Measurements from ENCODE around the gene TTC9B.

The TTC9B gene

GRCh38 chr19:40192758-40193586 is 25.2 kb downstream of the TTC9B start:
- peak overlapping the region; percentile 85 for H3K4me3 ChIP-seq (replicated peaks; ENCODE audit: low read depth, low read length)
- TF ChIP-seq, protein P1, sequence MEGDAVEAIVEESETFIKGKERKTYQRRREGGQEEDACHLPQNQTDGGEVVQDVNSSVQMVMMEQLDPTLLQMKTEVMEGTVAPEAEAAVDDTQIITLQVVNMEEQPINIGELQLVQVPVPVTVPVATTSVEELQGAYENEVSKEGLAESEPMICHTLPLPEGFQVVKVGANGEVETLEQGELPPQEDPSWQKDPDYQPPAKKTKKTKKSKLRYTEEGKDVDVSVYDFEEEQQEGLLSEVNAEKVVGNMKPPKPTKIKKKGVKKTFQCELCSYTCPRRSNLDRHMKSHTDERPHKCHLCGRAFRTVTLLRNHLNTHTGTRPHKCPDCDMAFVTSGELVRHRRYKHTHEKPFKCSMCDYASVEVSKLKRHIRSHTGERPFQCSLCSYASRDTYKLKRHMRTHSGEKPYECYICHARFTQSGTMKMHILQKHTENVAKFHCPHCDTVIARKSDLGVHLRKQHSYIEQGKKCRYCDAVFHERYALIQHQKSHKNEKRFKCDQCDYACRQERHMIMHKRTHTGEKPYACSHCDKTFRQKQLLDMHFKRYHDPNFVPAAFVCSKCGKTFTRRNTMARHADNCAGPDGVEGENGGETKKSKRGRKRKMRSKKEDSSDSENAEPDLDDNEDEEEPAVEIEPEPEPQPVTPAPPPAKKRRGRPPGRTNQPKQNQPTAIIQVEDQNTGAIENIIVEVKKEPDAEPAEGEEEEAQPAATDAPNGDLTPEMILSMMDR (IDR thresholded peaks at IDR 0.05; ENCODE audit: low read depth, low read length, missing control alignments) = no peak
- DNase-seq (ENCODE audit: extremely low read depth, low read depth) = no peak

GRCh38 chr19:40191836-40192646 is 26.1 kb downstream of the TTC9B start:
- no peak for DNase-seq (ENCODE audit: extremely low read depth, low read depth)
- peak overlapping the region; percentile 85 for H3K4me3 ChIP-seq (replicated peaks; ENCODE audit: low read depth, low read length)
- TF ChIP-seq, protein P1 (IDR thresholded peaks at IDR 0.05; ENCODE audit: low read depth, low read length, missing control alignments) = no peak

DNA sequence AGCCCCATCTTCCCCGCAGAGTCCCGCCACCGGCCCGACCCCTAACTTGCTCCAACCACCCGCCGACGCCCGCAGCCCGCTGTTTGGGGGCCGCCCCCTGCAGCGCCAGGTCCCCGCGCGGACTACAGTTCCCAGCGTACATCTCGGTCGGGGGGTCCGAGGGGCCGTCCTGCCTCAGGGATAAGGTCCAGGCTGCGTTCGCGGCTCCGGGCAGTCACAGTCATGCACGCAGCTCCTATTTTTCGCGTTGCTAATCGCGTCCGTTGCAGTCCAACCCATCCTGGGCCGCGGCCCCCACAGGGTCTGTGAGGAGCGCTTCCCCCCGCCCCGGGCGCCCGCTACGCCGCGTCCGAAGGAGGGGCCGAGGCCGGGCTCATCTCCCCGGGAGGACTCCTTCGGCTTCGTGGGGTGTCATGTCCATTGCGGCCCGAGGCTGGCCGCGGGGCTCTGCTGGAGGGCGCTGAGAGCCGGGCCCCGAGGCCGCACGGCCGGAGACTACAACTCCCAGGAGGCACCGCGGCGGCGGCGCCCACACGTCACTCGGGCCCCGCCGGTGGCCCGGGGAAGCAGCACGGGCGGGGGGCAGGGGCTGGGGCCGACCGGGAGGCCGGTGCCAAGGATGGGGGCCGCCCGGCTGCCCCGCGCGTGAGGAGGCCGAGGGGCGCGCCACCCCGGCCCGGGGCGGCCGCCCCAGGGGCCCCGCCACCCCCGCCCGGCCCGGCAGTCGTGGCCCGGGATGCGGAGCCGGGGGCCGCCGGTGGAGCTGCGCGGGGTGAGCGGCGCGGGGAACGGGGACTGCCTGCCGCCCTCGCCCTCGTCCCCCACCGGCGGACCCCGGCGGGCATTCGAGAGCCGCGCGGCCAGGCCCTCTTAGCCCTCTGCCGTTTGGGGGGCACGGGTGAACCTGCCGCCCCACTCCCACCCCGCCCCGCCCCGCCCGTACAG is 27.0 kb downstream of the TTC9B start, which contains the start of gene MAP3K10:
MAP3K10 (plus strand) TSS at position 536 of the 945 bp plus-strand sequence. CDS start 606 bp downstream, outside the sequence.
- TF ChIP-seq, protein P1 (IDR thresholded peaks at IDR 0.05; ENCODE audit: low read depth, low read length, missing control alignments) = no peak
- no peak for DNase-seq (ENCODE audit: extremely low read depth, low read depth)

GRCh38 chr19:40184273-40184672 is 33.9 kb downstream of the TTC9B start:
- DNase-seq (ENCODE audit: extremely low read depth, low read depth) = no peak
- TF ChIP-seq, protein P1 (IDR thresholded peaks at IDR 0.05; ENCODE audit: low read depth, low read length, missing control alignments) = no peak
- H3K4me3 ChIP-seq (replicated peaks; ENCODE audit: low read depth, low read length) = no peak overlapping the region

More for the DNA sequence above, 27.0 kb downstream of the TTC9B start, which contains the start of gene MAP3K10:
- peak within 1 kb of the TSS; percentile 85 for H3K4me3 ChIP-seq (replicated peaks; ENCODE audit: low read depth, low read length)

DNA sequence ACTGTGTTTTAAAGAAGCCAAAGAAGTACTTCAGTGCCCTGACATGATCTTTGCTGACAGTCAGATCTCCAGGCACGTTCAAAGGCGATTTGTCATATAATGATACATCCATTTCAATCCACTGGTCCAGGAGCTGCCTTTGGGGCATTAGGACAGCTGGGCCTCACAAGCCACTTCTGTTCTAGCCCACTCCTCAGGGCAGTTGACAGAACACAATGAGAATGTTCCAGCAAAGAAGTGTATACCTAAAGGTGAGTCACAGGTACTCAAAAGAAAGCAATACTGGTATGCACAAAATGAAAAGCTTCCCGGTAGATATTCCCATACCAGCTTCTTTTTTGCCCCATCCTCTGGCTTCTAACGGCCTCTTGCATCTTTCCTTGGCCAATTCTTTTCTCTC is 39.4 kb downstream of the TTC9B start:
- TF ChIP-seq, protein P1 (IDR thresholded peaks at IDR 0.05; ENCODE audit: low read depth, low read length, missing control alignments) = no peak
- H3K4me3 ChIP-seq (replicated peaks; ENCODE audit: low read depth, low read length) = no peak overlapping the region
- DNase-seq (ENCODE audit: extremely low read depth, low read depth) = no peak

All from HFF-Myc (cell line).